HEK293 (cell line): Measurements from ENCODE around the gene MPHOSPH8.

Experiments
- CTCF ChIP-seq: fragments of 450-650 bp; formaldehyde crosslinking; IDR thresholded peaks from 2 replicates; pipeline ENCODE4 v1.5.1; 2016; ENCODE audit warnings: missing biosample characterization, missing genetic modification characterization
- KLF9 ChIP-seq: fragments of 450-650 bp; formaldehyde crosslinking; IDR thresholded peaks from 2 replicates; pipeline ENCODE4 v1.5.1; 2016; ENCODE audit warnings: missing biosample characterization, missing genetic modification characterization, low read depth
- REPIN1 ChIP-seq: fragments of 450-650 bp; formaldehyde crosslinking; IDR thresholded peaks from 2 replicates; pipeline ENCODE4 v1.5.1; 2017; ENCODE audit warnings: missing biosample characterization, missing genetic modification characterization, low read depth
- ZBTB17 ChIP-seq: fragments of 450-650 bp; formaldehyde crosslinking; IDR thresholded peaks from 2 replicates; pipeline ENCODE4 v1.5.1; 2016; ENCODE audit warnings: missing biosample characterization, missing genetic modification characterization
- ZBTB7A ChIP-seq: fragments of 450-650 bp; formaldehyde crosslinking; IDR thresholded peaks from 2 replicates; pipeline ENCODE4 v1.5.1; 2016; ENCODE audit warnings: low read depth, missing biosample characterization, missing genetic modification characterization
- ZNF23 ChIP-seq: fragments of 450-650 bp; formaldehyde crosslinking; IDR thresholded peaks from 2 replicates; pipeline ENCODE4 v1.5.1; 2016; ENCODE audit warnings: missing biosample characterization, missing genetic modification characterization, borderline replicate concordance
- ZNF274 ChIP-seq, 2 experiments: fragments of 200-500 bp in 1 of 2; fragments of 450-650 bp in 1 of 2; sonication (Bioruptor generic) in 1 of 2; formaldehyde crosslinking in 1 of 2; IDR thresholded peaks; 2 replicates each; pipeline versions ENCODE4 v1.5.1 to v1.6.1; 2014 to 2016; ENCODE audit warnings: borderline replicate concordance in 1 of 2, inconsistent platforms in 1 of 2, low read length in 1 of 2, missing biosample characterization in 1 of 2, missing genetic modification characterization in 1 of 2
- ZNF473 ChIP-seq: fragments of 450-650 bp; formaldehyde crosslinking; IDR thresholded peaks from 2 replicates; pipeline ENCODE4 v1.5.1; 2017; ENCODE audit warnings: missing biosample characterization, missing genetic modification characterization
- ZNF791 ChIP-seq: fragments of 450-650 bp; formaldehyde crosslinking; IDR thresholded peaks from 2 replicates; pipeline ENCODE4 v1.5.1; 2016; ENCODE audit warnings: missing biosample characterization, missing genetic modification characterization
- ZNF843 ChIP-seq: fragments of 450-650 bp; formaldehyde crosslinking; IDR thresholded peaks from 2 replicates; pipeline ENCODE4 v1.5.1; 2016; ENCODE audit warnings: missing biosample characterization, missing genetic modification characterization

DNA sequence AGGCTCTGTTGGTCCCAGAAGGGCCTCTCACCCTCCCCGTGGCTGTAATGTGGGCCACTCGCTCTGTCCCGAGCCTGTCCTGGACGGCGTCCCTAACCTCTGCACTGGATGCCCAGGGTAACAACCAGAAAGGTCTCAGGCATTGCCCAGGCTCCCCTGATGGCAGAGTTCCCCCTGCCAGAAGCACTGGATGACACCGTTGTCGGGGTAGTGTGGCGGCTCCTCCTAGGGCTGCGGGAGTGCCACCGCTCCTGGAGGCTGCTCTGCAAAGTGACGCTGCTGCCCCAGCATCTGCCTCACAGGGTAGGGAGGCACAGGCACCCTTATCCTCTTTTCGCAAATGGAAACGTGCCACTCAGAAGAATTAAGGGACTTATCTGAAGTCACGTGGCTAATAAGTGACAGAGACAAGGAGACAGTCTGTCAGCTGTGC lies 32.0 kb downstream of the MPHOSPH8 start:
- TF ChIP-seq ZNF473, result no peak
- no peak for TF ChIP-seq ZBTB17 (tag by site-specific recombination)
- TF ChIP-seq ZBTB7A, result no peak
- TF ChIP-seq REPIN1, result no peak
- no peak for TF ChIP-seq KLF9 (tag by site-specific recombination)
- TF ChIP-seq ZNF791, result no peak
- TF ChIP-seq ZNF274 (IDR thresholded peaks at IDR 0.05; ENCODE audit: low read length), result no peak
- TF ChIP-seq ZNF274 (tag by site-specific recombination; IDR thresholded peaks at IDR 0.05; ENCODE audit: borderline replicate concordance), result no peak
- TF ChIP-seq CTCF (tag by site-specific recombination), result no peak
- no peak for TF ChIP-seq ZNF843 (tag by site-specific recombination)
- TF ChIP-seq ZNF23 (tag by site-specific recombination), result no peak
